ENCODE results near the gene SYNCRIP.

DNA sequence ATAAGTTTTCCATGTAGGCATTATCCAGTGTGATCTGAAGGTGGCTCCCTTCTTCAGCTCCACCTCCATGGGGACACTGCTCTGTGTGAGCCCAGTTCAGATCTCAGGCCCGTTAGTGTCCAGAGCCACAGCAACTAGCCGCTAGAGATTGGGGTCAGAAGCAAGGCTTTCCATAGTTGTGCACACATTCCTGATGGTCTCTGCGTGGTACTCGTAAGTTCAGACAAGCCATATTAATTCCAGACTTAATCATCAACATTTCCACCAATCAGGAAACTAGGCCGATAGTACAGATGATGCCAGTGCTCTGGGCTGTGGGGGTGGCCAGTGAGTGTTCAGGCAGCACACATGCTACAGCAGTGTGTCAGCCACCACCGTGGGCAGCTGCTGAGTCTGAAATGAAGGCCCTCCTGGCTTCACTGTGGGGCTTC lies 17.5 kb upstream of the SYNCRIP start:
- TF ChIP-seq, protein P1, sequence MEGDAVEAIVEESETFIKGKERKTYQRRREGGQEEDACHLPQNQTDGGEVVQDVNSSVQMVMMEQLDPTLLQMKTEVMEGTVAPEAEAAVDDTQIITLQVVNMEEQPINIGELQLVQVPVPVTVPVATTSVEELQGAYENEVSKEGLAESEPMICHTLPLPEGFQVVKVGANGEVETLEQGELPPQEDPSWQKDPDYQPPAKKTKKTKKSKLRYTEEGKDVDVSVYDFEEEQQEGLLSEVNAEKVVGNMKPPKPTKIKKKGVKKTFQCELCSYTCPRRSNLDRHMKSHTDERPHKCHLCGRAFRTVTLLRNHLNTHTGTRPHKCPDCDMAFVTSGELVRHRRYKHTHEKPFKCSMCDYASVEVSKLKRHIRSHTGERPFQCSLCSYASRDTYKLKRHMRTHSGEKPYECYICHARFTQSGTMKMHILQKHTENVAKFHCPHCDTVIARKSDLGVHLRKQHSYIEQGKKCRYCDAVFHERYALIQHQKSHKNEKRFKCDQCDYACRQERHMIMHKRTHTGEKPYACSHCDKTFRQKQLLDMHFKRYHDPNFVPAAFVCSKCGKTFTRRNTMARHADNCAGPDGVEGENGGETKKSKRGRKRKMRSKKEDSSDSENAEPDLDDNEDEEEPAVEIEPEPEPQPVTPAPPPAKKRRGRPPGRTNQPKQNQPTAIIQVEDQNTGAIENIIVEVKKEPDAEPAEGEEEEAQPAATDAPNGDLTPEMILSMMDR (IDR thresholded peaks at IDR 0.05): no peak
- TF ChIP-seq POLR2A (IDR thresholded peaks at IDR 0.05; ENCODE audit: low read depth) (no peak), POLR2AphosphoS5 (IDR thresholded peaks at IDR 0.05) (no peak)
